Activated CD8-positive, alpha-beta T cell treated with anti-CD3 and anti-CD28 coated beads for 36 hours (primary cell): ENCODE measurements around the gene VRK1. TPM values are rescaled to one million over a fixed set of nuclear protein-coding genes. Genes with fewer than 3 reads are reported as not detected.
A peak's percentile ranks its signal among the peaks of the same experiment; 100 is the strongest.
"Not testable (repeated sequence)": the region's sequence is repeated elsewhere in the genome, so short reads cannot be mapped to it uniquely, and the experiment has no call there.

ENCODE experiments used
- ATAC-seq: fragments of 200-7000 bp; cut with Tn5 transposase; one replicate; pipeline ENCODE4 v1.10.0; 2021; ENCODE audit warnings: mild to moderate bottlenecking, moderate library complexity
- CTCF ChIA-PET: fragments of 350-600 bp; sonication (Branson Sonifier 250); formaldehyde crosslinking; loops from one replicate; lab custom pipeline; 2021; ENCODE audit warnings: antibody characterized with exemption; lab: Charles Lee
- POLR2A ChIA-PET: fragments of 350-600 bp; sonication (Branson Sonifier 250); formaldehyde crosslinking; loops from one replicate; lab custom pipeline; 2021; ENCODE audit warnings: antibody characterized with exemption; lab: Charles Lee
- DNase-seq: peaks from one replicate; pipeline ENCODE4 v3.0.0-alpha.2; 2020
- H3K27ac Mint-ChIP-seq: one replicate; pipeline ENCODE4 v1.8.0; 2021; ENCODE audit warnings: mild to moderate bottlenecking, mixed read lengths
- H3K27me3 Mint-ChIP-seq: one replicate; pipeline ENCODE4 v1.8.0; 2021; ENCODE audit warnings: mixed read lengths
- H3K36me3 Mint-ChIP-seq: one replicate; pipeline ENCODE4 v1.8.0; 2021; ENCODE audit warnings: low read depth, mixed read lengths
- H3K4me1 Mint-ChIP-seq: one replicate; pipeline ENCODE4 v1.8.0; 2021; ENCODE audit warnings: low read depth, mixed read lengths
- H3K4me3 Mint-ChIP-seq: one replicate; pipeline ENCODE4 v1.8.0; 2021; ENCODE audit warnings: mild to moderate bottlenecking, moderate library complexity, mixed read lengths
- H3K9me3 Mint-ChIP-seq: one replicate; pipeline ENCODE4 v1.8.0; 2021; ENCODE audit warnings: mixed read lengths
- intact Hi-C: fragments of 100-400 bp; cut with micrococcal nuclease; formaldehyde crosslinking; loops from one replicate; pipeline ENCODE4 v1.10.0; 2022
- total RNA-seq, 2 experiments: library from RNA; stranded (reverse); gene quantifications; one replicate each; pipeline ENCODE4 v1.2.3, GENCODE V29; 2021
- TF ChIP-seq, protein P1 (sequence below): fragments of 200-600 bp; IDR thresholded peaks from one replicate; pipeline ENCODE4 v1.8.0; 2022; ENCODE audit warnings: antibody characterized with exemption, mild to moderate bottlenecking

Gene VRK1
- total RNA-seq, 2 experiments from 2014 or later, result 80.8 to 82.4 TPM

DNA sequence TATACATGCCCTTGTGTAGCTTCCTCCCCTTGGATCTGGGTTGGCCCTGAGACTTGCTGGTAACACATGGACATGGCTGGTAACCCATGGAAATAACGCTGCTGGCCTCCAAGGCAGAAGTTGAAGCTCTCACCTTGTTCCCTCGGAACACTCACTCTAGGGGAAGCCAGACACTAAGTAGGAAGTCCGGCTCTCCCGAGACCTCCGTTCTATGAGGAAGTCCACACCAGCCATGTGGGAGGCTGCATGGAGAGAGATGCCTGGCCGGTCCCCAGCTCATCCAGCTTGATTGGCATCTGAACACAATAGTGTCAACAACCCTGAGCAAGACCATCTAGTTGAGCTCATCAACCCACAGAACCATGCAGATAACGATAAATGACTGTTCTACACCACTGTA, 39.7 kb upstream of the VRK1 start:
- intact Hi-C loops, result no loop called here
- no peak overlapping the region for H3K27ac Mint-ChIP-seq
- no peak overlapping the region for H3K4me3 Mint-ChIP-seq
- ChIA-PET POLR2A (interaction anchor here (1.4 kb wide), 1 partner anchor 40 kb away, joined by 3 read pairs; the partner anchor contains the start of gene VRK1), CTCF (interaction anchor here (1.2 kb wide), 1 partner anchor 16 kb away, joined by 4 read pairs; no protein-coding TSS in a partner anchor)
- H3K27me3 Mint-ChIP-seq, result peaks cover 8% of the 10 kb centered on the region
- no peaks in the 10 kb centered on the region for H3K9me3 Mint-ChIP-seq
- no peaks in the 10 kb centered on the region for H3K36me3 Mint-ChIP-seq
- TF ChIP-seq, protein P1, sequence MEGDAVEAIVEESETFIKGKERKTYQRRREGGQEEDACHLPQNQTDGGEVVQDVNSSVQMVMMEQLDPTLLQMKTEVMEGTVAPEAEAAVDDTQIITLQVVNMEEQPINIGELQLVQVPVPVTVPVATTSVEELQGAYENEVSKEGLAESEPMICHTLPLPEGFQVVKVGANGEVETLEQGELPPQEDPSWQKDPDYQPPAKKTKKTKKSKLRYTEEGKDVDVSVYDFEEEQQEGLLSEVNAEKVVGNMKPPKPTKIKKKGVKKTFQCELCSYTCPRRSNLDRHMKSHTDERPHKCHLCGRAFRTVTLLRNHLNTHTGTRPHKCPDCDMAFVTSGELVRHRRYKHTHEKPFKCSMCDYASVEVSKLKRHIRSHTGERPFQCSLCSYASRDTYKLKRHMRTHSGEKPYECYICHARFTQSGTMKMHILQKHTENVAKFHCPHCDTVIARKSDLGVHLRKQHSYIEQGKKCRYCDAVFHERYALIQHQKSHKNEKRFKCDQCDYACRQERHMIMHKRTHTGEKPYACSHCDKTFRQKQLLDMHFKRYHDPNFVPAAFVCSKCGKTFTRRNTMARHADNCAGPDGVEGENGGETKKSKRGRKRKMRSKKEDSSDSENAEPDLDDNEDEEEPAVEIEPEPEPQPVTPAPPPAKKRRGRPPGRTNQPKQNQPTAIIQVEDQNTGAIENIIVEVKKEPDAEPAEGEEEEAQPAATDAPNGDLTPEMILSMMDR, result no peak
- no peaks in the 10 kb centered on the region for H3K4me1 Mint-ChIP-seq
- no peak for DNase-seq
- ATAC-seq, result no peak

DNA sequence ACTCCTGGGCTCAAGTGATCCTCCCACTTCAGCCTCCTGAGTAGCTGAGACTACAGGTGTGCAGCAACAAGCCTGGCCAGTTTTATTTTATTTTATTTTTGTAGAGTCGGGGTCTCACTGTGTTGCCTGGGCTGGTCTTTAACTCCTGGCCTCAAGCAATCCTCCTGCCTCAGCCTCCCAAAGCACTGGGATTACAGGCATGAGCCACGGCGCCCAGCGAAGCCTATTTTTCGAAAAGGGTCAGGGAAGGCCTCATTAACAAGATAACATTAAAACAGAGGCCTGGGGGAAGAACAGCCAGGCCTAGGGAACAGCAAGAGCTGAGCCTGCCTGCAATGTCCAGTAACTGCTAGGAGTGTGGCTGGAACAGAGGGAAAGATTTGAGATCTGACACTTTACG, 36.1 kb upstream of the VRK1 start:
- CTCF ChIA-PET, result no interaction called here
- TF ChIP-seq, protein P1, result no peak
- Mint-ChIP-seq H3K27ac (no peak overlapping the region), H3K4me3 (no peak overlapping the region), H3K9me3 (no peaks in the 10 kb centered on the region), H3K36me3 (no peaks in the 10 kb centered on the region), H3K27me3 (peaks cover 9% of the 10 kb centered on the region), H3K4me1 (no peaks in the 10 kb centered on the region)
- no peak for ATAC-seq
- no peak for DNase-seq
- POLR2A ChIA-PET, result interaction anchor here (0.9 kb wide), 1 partner anchor 52 kb away, joined by 3 read pairs; no protein-coding TSS in a partner anchor
- intact Hi-C loops, result no loop called here

DNA sequence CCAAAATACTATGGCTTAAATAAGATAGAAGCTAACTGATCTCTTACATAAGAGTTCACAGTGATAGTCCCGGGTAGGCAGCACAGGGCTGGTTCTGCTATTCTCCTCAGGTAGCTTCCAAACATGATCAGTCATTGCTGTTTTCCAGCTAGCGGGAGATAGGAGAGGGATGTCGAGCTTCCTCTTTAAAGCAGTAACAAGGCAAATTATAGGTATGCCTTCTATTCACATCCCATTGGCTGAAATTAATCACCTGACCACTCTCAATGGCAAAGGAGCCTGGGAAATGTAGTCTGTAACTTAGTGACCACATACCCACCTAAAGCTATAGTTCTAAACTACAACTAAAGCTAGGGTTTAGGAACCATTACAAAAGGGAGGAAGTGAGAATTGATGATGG, 34.5 kb upstream of the VRK1 start:
- no peaks in the 10 kb centered on the region for H3K9me3 Mint-ChIP-seq
- H3K4me1 Mint-ChIP-seq, result no peaks in the 10 kb centered on the region
- DNase-seq (peak; percentile 35), ATAC-seq (peak; percentile 94)
- TF ChIP-seq, protein P1, result no peak
- intact Hi-C loops, result no loop called here
- H3K36me3 Mint-ChIP-seq, result no peaks in the 10 kb centered on the region
- CTCF ChIA-PET, result interaction anchor here (1.4 kb wide), 1 partner anchor 12 kb away, joined by 3 read pairs; no protein-coding TSS in a partner anchor
- peaks cover 3% of the 10 kb centered on the region for H3K27me3 Mint-ChIP-seq
- no peak overlapping the region for H3K27ac Mint-ChIP-seq
- peak overlapping the region; percentile 48 for H3K4me3 Mint-ChIP-seq
- POLR2A ChIA-PET, result interaction anchor here (0.7 to 0.9 kb wide), 2 partner anchors 9 to 34 kb away, joined by 3 read pairs; partner anchors contain the start of gene VRK1

DNA sequence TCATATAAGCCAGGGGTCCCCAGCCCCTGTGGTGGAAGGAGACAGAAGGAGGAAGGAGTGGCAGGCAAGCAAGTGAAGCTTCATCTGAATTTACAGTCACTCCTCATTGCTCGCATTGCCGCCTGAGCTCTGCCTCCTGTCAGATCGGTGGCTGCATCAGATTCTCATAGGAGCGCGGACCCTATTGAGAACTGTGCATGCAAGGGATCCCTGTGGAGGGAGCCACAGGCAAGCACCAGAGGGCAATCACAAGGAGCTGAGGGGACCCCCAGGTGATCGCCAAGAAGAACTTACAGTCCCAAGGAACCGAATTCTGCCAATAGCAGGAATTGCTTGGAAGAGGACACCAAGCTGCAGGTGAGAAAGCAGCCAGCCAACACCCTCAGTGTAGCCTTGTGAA, 33.2 kb upstream of the VRK1 start:
- intact Hi-C loops, result no loop called here
- DNase-seq (no peak), ATAC-seq (no peak)
- no peak overlapping the region for H3K27ac Mint-ChIP-seq
- no peaks in the 10 kb centered on the region for H3K36me3 Mint-ChIP-seq
- H3K4me3 Mint-ChIP-seq, result no peak overlapping the region
- ChIA-PET POLR2A (no interaction called here), CTCF (no interaction called here)
- TF ChIP-seq, protein P1, result no peak
- H3K27me3 Mint-ChIP-seq, result peaks cover 7% of the 10 kb centered on the region
- no peaks in the 10 kb centered on the region for H3K4me1 Mint-ChIP-seq
- H3K9me3 Mint-ChIP-seq, result no peaks in the 10 kb centered on the region

DNA sequence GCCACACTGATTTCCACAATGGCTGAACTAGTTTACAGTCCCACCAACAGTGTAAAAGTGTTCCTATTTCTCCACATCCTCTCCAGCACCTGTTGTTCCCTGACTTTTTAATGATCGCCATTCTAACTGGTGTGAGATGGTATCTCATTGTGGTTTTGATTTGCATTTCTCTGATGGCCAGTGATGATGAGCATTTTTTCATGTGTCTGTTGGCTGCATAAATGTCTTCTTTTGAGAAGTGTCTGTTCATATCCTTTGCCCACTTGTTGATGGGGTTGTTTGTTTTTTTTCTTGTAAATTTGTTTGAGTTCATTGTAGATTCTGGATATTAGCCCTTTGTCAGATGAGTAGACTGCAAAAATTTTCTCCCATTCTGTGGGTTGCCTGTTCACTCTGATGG, 32.0 kb upstream of the VRK1 start:
- POLR2A ChIA-PET, CTCF ChIA-PET, DNase-seq, H3K4me1 Mint-ChIP-seq, H3K36me3 Mint-ChIP-seq, intact Hi-C loops, H3K27ac Mint-ChIP-seq, H3K9me3 Mint-ChIP-seq, H3K4me3 Mint-ChIP-seq, ATAC-seq: not testable (repeated sequence)
- peaks cover 18% of the 10 kb centered on the region for H3K27me3 Mint-ChIP-seq
